GM21423 (cell line): ENCODE data around the gene RPRD1B.

ENCODE experiments used
- ATAC-seq: cut with Tn5 transposase; IDR thresholded peaks from one replicate; pipeline ENCODE4 v1.9.1; 2021; ENCODE audit warnings: mild to moderate bottlenecking, moderate library complexity; ENCODE audit not compliant: unreplicated experiment

RPRD1B gene

DNA sequence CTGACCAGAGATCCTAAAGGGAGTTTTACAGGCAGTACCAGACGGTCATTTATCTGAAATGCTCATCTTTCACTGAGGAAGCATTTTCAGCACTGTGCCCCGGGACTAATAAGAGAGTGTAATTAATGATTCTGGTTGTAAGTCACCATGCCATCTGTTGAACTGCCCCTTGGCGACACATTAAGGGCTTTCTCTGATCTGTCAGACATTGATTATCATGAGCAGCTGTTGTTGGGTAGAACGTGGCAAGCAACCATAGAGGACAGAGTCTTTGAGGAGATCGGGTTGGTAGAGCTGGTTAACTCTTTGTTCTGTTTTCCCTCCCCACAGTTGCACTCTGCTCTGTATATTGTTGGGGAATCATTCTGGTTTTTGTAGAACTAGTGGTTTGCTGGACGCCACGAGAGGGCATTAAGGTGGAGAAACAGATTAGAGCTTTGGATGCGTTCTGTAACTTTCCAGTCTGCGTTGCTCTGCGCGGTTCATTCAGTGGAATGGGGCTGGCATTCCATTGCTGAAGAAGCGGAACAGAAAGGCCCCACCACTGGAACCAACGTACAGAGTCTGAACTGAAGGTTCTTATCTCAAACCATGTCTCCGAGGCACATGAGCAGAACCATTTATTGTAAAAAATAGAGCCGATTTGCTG lies 34.3 kb downstream of the RPRD1B start:
- ATAC-seq = no peak

DNA sequence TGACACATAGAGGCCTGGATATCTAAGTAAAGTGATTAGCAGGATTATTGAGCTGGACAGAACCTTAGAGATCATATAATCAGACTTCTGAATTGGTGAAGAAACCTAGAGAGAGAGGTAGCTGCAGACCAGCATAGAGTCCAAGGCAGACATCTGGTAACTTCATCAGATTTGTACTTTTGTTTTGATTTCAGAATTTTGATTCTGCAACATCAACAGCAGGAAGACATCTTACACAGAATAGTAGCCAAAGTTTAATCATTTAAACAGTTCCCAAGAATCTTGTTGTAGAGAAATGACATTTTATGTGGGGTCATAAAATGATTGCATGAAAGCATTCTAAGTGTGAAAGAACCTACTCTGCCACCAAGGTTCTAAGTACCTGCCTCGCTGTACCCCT lies 39.4 kb downstream of the RPRD1B start:
- no peak for ATAC-seq

DNA sequence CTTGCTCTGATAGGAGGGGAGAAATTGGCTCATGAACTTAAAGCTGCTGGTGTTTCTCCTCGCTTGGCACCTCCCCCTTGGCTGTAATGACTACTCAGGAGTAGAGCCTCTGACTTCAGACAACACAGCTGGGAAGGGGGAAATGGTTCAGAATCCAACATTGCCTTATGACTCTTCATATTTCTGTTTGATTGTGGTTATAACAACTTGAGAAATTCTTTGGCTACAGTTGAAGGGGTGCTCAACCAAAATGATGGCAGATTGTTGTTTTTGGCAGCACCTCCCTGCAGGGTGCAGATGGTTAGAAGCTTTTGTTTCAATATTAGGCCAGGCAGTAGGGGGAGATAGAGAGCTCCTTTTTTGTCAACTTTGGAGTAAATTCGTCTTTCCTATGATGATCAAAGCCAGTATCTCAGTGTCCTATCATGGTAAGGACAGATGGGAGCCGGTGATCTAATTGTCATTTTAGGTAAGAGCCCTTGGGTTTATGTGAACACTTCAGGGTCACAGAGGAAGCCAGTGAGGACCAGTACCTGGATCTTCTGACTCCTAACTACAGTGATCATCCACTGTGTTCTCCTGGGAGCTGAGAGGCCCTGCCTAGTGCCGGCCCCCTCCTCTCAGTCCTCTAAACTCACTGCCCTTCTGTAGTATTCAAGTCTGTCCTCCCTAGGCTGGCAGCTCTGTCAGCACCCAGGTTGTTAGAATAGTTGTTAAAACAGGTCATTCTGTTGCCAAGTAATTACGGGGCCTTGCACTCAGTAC lies 39.9 kb downstream of the RPRD1B start:
- no peak for ATAC-seq

- no peak for ATAC-seq
These were observed 41.8 kb downstream of the RPRD1B start for GRCh38 chr20:38075161-38075998.

- no peak for ATAC-seq
These were observed 43.0 kb downstream of the RPRD1B start for GRCh38 chr20:38076548-38076947.

GRCh38 chr20:38078084-38078483 lies 44.5 kb downstream of the RPRD1B start:
- ATAC-seq = no peak

GRCh38 chr20:38079353-38079752 lies 45.8 kb downstream of the RPRD1B start:
- no peak for ATAC-seq

GRCh38 chr20:38081575-38081974 lies 48.0 kb downstream of the RPRD1B start:
- no peak for ATAC-seq

DNA sequence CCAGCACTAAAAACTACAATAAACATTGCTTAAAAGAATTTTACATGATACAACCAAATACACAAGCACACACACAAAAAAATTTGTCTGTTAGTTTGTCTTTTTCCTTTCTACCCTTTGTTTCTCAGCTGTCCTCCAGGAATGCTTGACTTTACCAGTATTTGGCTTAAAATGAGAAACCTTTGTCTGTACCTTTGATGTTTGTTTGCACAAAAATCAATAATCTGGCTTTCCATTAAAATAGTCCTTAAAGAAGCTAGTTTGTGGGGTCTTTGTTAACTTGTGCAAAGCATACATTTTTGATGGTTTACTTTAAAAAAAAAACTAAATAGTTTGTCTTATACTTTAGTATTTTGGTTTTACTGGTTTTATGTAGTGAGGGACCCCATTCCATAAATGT lies 49.3 kb downstream of the RPRD1B start:
- no peak for ATAC-seq

GRCh38 chr20:38083338-38084048 lies 49.9 kb downstream of the RPRD1B start:
- ATAC-seq = no peak

GRCh38 chr20:38084425-38084951 lies 50.9 kb downstream of the RPRD1B start:
- ATAC-seq = no peak

- ATAC-seq = no peak
These were observed 51.5 kb downstream of the RPRD1B start for GRCh38 chr20:38085026-38085425.

- ATAC-seq = no peak
These were observed 56.0 kb downstream of the RPRD1B start for GRCh38 chr20:38089500-38089899.

DNA sequence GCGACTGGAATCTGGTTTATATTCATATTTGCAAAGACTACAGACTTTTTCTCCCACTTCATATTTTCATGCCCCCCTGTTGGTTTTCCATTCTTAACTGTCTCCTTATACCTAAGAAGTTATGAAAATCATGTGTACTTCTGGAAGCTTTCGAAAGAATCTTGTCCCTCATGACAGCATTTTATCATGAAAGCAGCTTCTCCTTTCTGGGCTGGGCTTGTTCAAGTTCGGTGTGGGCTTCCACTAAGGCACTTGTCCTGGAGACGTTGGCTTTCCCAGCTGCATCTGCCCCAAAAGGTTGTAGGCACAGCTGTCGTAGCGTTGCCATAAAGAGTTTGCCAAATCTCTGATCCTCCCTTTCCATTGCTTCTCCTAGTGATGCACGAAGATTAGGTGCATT lies 56.5 kb downstream of the RPRD1B start:
- ATAC-seq = no peak

GRCh38 chr20:38091441-38092216 lies 58.1 kb downstream of the RPRD1B start:
- ATAC-seq = no peak

DNA sequence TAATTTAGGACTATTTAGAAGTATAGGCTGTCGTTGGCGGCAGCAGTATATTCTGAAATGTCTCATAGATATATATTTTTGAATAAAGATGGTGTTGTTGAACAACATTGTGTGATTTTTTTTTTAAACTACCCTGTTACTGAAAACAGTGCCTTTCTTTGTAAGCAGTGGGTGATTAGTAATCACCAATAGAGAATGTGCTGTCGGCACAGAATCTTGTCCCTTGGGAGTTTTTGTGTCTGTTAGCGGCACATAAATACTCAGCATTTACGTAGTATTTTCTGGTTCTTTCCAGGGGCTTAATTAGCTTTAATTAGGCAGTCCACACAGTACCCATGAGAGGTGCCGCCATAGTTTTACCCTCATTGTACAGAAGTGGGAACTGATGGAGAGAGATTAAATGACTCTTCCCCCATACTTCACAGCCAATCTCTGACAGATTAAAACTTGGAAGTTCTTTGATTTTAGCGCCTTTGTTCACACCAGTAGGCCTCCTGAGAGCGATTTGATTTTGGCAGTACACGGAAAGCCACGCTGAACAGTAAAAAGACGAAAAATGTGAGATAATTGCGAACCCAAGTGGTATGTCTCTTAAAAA lies 58.8 kb downstream of the RPRD1B start:
- no peak for ATAC-seq

GRCh38 chr20:38092915-38093314 lies 59.4 kb downstream of the RPRD1B start:
- ATAC-seq = no peak

- ATAC-seq = no peak
These were observed 60.1 kb downstream of the RPRD1B start for GRCh38 chr20:38093641-38094077.

DNA sequence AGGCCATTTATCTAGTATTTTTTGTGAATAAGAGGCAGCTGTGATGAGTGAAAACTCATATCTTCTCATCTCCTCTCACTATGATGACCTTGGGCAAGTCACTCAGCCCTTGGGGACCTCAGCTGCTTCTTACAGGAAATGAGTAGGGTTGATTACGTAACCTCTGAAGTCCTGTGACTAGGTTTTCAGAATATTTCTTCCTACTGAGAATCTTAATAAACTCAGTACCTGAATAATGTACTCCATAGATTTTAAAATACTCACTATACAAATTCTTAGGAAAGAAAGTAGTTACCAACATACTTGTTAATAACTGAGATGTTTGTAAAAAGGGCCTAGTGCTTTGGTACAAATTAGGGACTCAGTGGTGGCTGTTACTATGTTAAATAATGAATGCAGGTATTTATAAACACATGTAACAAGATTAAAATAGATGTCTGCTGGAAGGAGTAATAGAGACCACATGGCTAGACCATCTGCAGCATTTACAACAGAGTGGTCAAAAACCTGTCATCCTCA lies 60.9 kb downstream of the RPRD1B start:
- peak; percentile 65 for ATAC-seq
